ENCODE measurements around the gene MPP2. TPM values are rescaled to one million over a fixed set of nuclear protein-coding genes. Genes with fewer than 3 reads are reported as not detected.

The MPP2 gene
- total RNA-seq, 2 experiments from 2014 or later: 0.16 to 0.67 TPM

DNA sequence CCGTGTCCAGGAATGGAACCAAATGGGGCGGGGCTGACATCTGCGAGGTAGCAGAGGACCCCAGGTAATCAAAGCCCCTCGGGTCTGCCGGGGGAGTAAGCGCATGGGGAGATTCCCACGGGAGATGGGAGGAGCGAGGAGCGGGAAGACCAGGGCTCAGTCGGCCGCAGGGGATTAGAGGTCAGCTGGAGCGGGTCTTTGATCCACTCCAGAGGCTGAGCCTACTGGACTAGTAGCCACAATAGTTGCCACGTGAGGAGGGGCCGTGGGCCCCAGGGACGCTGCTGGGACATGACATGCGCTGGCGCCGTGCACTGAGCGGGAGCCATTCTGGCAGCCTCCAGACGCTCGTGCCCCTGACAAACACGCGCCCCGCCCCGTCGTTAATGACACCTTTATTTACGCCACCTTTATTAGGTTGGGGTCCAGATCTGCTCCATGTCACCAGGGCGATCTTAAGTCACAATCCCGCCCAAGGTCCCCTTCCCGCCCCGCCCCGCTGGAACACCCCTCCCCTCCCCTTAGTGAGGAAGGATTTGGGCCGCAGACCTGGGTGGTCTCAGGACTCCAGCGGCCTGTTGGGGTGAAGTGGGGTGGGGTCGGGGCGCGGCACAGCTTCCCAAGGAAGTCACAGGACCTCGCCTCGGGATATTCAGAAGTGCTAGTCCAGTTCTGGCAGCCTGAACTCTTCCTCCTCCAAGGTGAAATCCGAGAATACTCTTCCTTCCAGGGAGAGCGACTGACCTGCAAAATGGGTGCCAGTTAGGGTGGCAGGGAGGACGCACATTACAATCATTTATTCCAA is 19.9 kb upstream of the MPP2 start:
- H3K9me2 ChIP-seq (ENCODE audit: insufficient read depth, low read length): no peaks in the 10 kb centered on the region
- no TSS peak for BruUV-seq (replicated peaks)
- H3K4me2 ChIP-seq (ENCODE audit: low read length): no peak overlapping the region
- no peaks in the 10 kb centered on the region for H3K9me3 ChIP-seq (ENCODE audit: low read length)
- no peaks in the 10 kb centered on the region for H4K20me1 ChIP-seq (ENCODE audit: insufficient read depth, low read length)
- no peak for DNase-seq (ENCODE audit: low spot score)
- CTCF ChIA-PET (ENCODE audit: unreplicated experiment): no interaction called here
- POLR2A ChIA-PET: no interaction called here
- no peak overlapping the region for H2AFZ ChIP-seq (ENCODE audit: low read length)
- H3K79me2 ChIP-seq (ENCODE audit: insufficient read depth, low read depth, low read length): no peaks in the 10 kb centered on the region
- no peak overlapping the region for H3K27ac ChIP-seq (ENCODE audit: low read depth, low read length, poor library complexity, severe bottlenecking)
- no peak overlapping the region for H3K4me3 ChIP-seq (ENCODE audit: low read depth, low read length, poor library complexity, severe bottlenecking)
- TF ChIP-seq, protein P1, sequence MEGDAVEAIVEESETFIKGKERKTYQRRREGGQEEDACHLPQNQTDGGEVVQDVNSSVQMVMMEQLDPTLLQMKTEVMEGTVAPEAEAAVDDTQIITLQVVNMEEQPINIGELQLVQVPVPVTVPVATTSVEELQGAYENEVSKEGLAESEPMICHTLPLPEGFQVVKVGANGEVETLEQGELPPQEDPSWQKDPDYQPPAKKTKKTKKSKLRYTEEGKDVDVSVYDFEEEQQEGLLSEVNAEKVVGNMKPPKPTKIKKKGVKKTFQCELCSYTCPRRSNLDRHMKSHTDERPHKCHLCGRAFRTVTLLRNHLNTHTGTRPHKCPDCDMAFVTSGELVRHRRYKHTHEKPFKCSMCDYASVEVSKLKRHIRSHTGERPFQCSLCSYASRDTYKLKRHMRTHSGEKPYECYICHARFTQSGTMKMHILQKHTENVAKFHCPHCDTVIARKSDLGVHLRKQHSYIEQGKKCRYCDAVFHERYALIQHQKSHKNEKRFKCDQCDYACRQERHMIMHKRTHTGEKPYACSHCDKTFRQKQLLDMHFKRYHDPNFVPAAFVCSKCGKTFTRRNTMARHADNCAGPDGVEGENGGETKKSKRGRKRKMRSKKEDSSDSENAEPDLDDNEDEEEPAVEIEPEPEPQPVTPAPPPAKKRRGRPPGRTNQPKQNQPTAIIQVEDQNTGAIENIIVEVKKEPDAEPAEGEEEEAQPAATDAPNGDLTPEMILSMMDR (conservative IDR thresholded peaks at IDR 0.05; ENCODE audit: low read length): no peak
- no peak for TF ChIP-seq EZH2phosphoT487 (IDR thresholded peaks at IDR 0.05; ENCODE audit: borderline replicate concordance, low read depth, low read length)
- intact Hi-C loops (cut with micrococcal nuclease; ENCODE audit: unreplicated experiment): no loop called here
- H3K4me1 ChIP-seq (ENCODE audit: insufficient read depth, low read length, poor library complexity, severe bottlenecking): no peaks in the 10 kb centered on the region
- no peaks in the 10 kb centered on the region for H3K36me3 ChIP-seq (ENCODE audit: insufficient read depth, low read length)

DNA sequence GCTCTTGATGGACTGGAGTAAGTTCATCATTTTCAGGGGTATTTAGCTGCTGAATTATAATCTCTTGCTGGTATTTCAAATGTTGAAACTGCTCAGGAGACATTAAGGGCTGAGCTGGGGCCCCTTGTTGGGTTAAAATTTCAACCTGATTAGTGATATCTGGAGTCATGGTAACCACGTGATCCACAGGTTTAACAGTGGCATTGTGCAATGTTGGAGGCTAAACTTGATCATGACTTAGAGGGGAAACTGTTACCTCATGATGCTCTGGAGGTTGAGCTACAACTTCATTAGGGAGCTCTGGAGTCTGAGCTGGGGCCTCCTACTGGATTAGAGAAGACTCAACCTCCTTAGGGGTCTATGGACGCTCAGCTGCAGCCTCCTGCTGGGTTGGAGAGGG is 17.2 kb upstream of the MPP2 start:
- H3K27ac ChIP-seq (ENCODE audit: low read depth, low read length, poor library complexity, severe bottlenecking): no peak overlapping the region
- no peaks in the 10 kb centered on the region for H4K20me1 ChIP-seq (ENCODE audit: insufficient read depth, low read length)
- ChIA-PET POLR2A (interaction anchor here (1.1 kb wide), 1 partner anchor 16 kb away, joined by 3 read pairs; no protein-coding TSS in a partner anchor), CTCF (ENCODE audit: unreplicated experiment) (no interaction called here)
- no peaks in the 10 kb centered on the region for H3K79me2 ChIP-seq (ENCODE audit: insufficient read depth, low read depth, low read length)
- no TSS peak for BruUV-seq (replicated peaks)
- H2AFZ ChIP-seq (ENCODE audit: low read length): no peak overlapping the region
- intact Hi-C loops (cut with micrococcal nuclease; ENCODE audit: unreplicated experiment): no loop called here
- H3K4me1 ChIP-seq (ENCODE audit: insufficient read depth, low read length, poor library complexity, severe bottlenecking): no peaks in the 10 kb centered on the region
- H3K4me3 ChIP-seq (ENCODE audit: low read depth, low read length, poor library complexity, severe bottlenecking): no peak overlapping the region
- no peaks in the 10 kb centered on the region for H3K9me3 ChIP-seq (ENCODE audit: low read length)
- TF ChIP-seq, protein P1 (conservative IDR thresholded peaks at IDR 0.05; ENCODE audit: low read length): no peak
- no peak for TF ChIP-seq EZH2phosphoT487 (IDR thresholded peaks at IDR 0.05; ENCODE audit: borderline replicate concordance, low read depth, low read length)
- H3K4me2 ChIP-seq (ENCODE audit: low read length): no peak overlapping the region
- H3K9me2 ChIP-seq (ENCODE audit: insufficient read depth, low read length): no peaks in the 10 kb centered on the region
- DNase-seq (ENCODE audit: low spot score): no peak
- H3K36me3 ChIP-seq (ENCODE audit: insufficient read depth, low read length): no peaks in the 10 kb centered on the region

DNA sequence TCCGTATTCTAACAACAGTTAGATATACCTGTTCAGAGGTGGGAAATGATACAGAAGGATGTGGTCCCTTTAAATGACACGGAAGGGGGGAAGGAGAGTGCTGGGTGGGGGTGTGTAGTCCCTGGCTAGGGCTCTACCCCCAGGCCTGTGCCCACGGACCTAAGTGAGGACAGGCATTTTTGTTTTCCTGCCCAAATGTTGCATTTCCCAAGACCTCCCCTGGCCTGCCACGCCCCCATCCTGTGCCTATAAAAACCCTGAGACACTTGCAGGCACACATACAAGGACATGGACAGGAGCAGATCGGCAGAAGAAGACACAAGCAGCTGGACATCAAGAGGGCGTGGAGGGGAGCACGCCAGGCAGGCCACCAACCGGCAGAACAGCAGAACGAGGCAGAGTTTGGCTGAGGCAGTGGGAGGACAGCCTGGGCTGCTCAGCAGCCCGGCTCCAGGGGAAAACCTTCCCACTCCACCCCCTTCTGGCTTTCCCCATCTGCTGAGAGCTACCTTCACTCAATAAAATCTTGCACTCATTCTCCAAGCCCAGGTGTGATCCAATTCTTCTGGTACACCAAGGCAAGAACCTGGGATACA is 13.3 kb upstream of the MPP2 start:
- H3K9me3 ChIP-seq (ENCODE audit: low read length): no peaks in the 10 kb centered on the region
- ChIA-PET POLR2A (no interaction called here), CTCF (ENCODE audit: unreplicated experiment) (no interaction called here)
- H3K9me2 ChIP-seq (ENCODE audit: insufficient read depth, low read length): no peaks in the 10 kb centered on the region
- peaks cover 7% of the 10 kb centered on the region for H3K4me1 ChIP-seq (ENCODE audit: insufficient read depth, low read length, poor library complexity, severe bottlenecking)
- no peaks in the 10 kb centered on the region for H4K20me1 ChIP-seq (ENCODE audit: insufficient read depth, low read length)
- no peak overlapping the region for H3K27ac ChIP-seq (ENCODE audit: low read depth, low read length, poor library complexity, severe bottlenecking)
- no peak overlapping the region for H3K4me3 ChIP-seq (ENCODE audit: low read depth, low read length, poor library complexity, severe bottlenecking)
- H3K79me2 ChIP-seq (ENCODE audit: insufficient read depth, low read depth, low read length): no peaks in the 10 kb centered on the region
- H2AFZ ChIP-seq (ENCODE audit: low read length): no peak overlapping the region
- no peak overlapping the region for H3K4me2 ChIP-seq (ENCODE audit: low read length)
- no peak for TF ChIP-seq EZH2phosphoT487 (IDR thresholded peaks at IDR 0.05; ENCODE audit: borderline replicate concordance, low read depth, low read length)
- TF ChIP-seq, protein P1 (conservative IDR thresholded peaks at IDR 0.05; ENCODE audit: low read length): no peak
- no TSS peak for BruUV-seq (replicated peaks)
- intact Hi-C loops (cut with micrococcal nuclease; ENCODE audit: unreplicated experiment): no loop called here
- H3K36me3 ChIP-seq (ENCODE audit: insufficient read depth, low read length): no peaks in the 10 kb centered on the region
- DNase-seq (ENCODE audit: low spot score): no peak
